Muscle layer of colon (tissue), 2 donors: ENCODE data around the gene RAB9A.
A peak's percentile ranks its signal among the peaks of the same experiment; 100 is the strongest.
"Not testable (repeated sequence)": the region's sequence is repeated elsewhere in the genome, so short reads cannot be mapped to it uniquely, and the experiment has no call there.

Experiments used
- H3K27ac ChIP-seq: one replicate; pipeline ENCODE4 v1.7.0; 2013; ENCODE audit warnings: low read depth, mild to moderate bottlenecking, low read length, moderate library complexity
- H3K27me3 ChIP-seq, 2 donors: one replicate each; pipeline ENCODE4 v1.7.0; 2013; ENCODE audit warnings: low read length in 2 of 2, mild to moderate bottlenecking in 2 of 2; ENCODE audit not compliant: insufficient read depth in 2 of 2, control insufficient read depth in 1 of 2
- H3K36me3 ChIP-seq: one replicate; pipeline ENCODE4 v1.7.0; 2013; ENCODE audit warnings: mild to moderate bottlenecking, low read length; ENCODE audit not compliant: insufficient read depth
- H3K4me1 ChIP-seq: one replicate; pipeline ENCODE4 v1.7.0; 2013; ENCODE audit warnings: mild to moderate bottlenecking, low read length; ENCODE audit not compliant: insufficient read depth
- H3K4me3 ChIP-seq, 2 donors: one replicate each; pipeline ENCODE4 v1.7.0; 2013; ENCODE audit warnings: low read length in 2 of 2, low read depth in 1 of 2, mild to moderate bottlenecking in 1 of 2, moderate library complexity in 1 of 2
- H3K9ac ChIP-seq: one replicate; pipeline ENCODE4 v1.7.0; 2013; ENCODE audit warnings: low read length
- H3K9me3 ChIP-seq: one replicate; pipeline ENCODE4 v1.7.0; 2013; ENCODE audit warnings: mild to moderate bottlenecking, low read length
- donor health status: abdominal sarcoma.
- donor health status: Adenocarcinoma of cecum.

Gene RAB9A

DNA sequence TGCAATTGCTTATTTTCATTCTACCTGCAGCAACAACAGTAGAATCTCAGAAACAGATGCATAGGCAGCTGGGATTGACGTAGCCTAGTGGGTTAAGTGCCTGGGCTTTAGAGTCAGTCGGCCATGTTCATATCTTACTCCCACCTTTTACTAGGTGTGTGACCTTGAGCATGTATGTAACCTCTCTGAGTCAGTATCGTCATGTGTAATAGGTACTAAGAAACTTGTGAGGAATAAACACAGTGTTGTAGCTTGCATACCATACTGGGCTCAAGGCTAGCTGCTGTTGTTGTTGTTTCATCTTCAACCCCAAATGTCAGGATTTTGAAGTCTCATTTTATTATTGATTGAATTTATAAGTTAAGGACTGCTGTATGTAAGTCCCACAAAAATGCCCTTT is 14.2 kb downstream of the RAB9A start:
- Histone ChIP-seq H3K9me3 (no peaks in the 10 kb centered on the region), H3K27me3 (no peaks in the 10 kb centered on the region), H3K36me3 (no peaks in the 10 kb centered on the region), H3K4me3 (no peak overlapping the region), H3K4me1 (peaks cover 10% of the 10 kb centered on the region), H3K27ac (no peak overlapping the region), H3K9ac (no peak overlapping the region)

- Histone ChIP-seq H3K4me1 (peaks cover 10% of the 10 kb centered on the region), H3K27ac (no peak overlapping the region), H3K36me3 (no peaks in the 10 kb centered on the region), H3K27me3 (no peaks in the 10 kb centered on the region), H3K9ac (no peak overlapping the region), H3K4me3 (no peak overlapping the region), H3K9me3 (no peaks in the 10 kb centered on the region)
These were observed 14.7 kb downstream of the RAB9A start for GRCh38 chrX:13703589-13703988.

DNA sequence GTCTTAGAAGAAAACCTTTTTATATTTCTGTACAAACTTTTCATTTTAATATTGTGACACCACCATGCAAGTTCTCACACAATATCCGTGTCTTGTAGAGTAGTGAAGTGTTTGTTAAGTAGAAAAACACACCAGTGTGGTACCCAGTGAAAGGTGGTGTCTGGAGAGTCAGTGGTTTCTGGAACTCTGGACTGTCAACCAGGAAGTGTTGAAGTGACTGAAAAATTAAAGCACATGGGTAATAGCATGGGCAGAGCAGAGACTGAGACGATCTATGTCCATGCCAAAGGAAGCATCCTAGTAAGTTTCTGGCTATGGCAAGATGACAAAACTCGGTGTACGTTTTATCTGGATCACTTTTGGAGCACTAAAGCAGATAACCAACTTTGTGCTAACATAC is 22.2 kb downstream of the RAB9A start:
- peaks cover 6% of the 10 kb centered on the region for H3K36me3 ChIP-seq
- no peak overlapping the region for H3K4me3 ChIP-seq
- no peak overlapping the region for H3K27ac ChIP-seq
- H3K9ac ChIP-seq = no peak overlapping the region
- H3K4me1 ChIP-seq = no peaks in the 10 kb centered on the region
- H3K9me3 ChIP-seq = no peaks in the 10 kb centered on the region
- H3K27me3 ChIP-seq = no peaks in the 10 kb centered on the region

- H3K9me3 ChIP-seq = no peaks in the 10 kb centered on the region
- no peaks in the 10 kb centered on the region for H3K27me3 ChIP-seq
- H3K27ac ChIP-seq = no peak overlapping the region
- peaks cover 4% of the 10 kb centered on the region for H3K36me3 ChIP-seq
- no peak overlapping the region for H3K9ac ChIP-seq
- peaks cover 4% of the 10 kb centered on the region for H3K4me1 ChIP-seq
- H3K4me3 ChIP-seq = no peak overlapping the region
These were observed 27.5 kb downstream of the RAB9A start for GRCh38 chrX:13716455-13716854.

DNA sequence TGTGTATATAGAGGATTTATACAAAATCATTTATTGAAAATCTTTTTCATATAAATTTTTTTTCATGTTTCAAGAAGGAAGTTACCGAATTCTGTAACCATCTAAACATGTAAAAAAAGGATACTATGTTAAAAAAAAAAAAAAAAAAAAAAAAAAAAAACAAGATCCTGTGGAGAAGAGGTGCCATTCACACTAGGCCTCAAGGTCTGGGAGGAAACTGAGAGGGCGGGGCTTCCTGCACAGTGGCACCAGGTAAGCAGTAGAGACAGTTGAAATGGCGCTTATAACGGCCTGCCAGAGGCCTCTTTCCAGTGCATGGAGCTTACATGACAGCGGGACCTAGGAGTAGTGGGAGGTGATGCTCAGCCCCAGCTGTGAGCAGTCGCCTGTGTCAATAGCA is 28.0 kb downstream of the RAB9A start:
- H3K27me3 ChIP-seq = no peaks in the 10 kb centered on the region
- peaks cover 4% of the 10 kb centered on the region for H3K4me1 ChIP-seq
- no peak overlapping the region for H3K4me3 ChIP-seq
- H3K9me3 ChIP-seq = no peaks in the 10 kb centered on the region
- H3K27ac ChIP-seq = no peak overlapping the region
- no peak overlapping the region for H3K9ac ChIP-seq
- no peaks in the 10 kb centered on the region for H3K36me3 ChIP-seq

DNA sequence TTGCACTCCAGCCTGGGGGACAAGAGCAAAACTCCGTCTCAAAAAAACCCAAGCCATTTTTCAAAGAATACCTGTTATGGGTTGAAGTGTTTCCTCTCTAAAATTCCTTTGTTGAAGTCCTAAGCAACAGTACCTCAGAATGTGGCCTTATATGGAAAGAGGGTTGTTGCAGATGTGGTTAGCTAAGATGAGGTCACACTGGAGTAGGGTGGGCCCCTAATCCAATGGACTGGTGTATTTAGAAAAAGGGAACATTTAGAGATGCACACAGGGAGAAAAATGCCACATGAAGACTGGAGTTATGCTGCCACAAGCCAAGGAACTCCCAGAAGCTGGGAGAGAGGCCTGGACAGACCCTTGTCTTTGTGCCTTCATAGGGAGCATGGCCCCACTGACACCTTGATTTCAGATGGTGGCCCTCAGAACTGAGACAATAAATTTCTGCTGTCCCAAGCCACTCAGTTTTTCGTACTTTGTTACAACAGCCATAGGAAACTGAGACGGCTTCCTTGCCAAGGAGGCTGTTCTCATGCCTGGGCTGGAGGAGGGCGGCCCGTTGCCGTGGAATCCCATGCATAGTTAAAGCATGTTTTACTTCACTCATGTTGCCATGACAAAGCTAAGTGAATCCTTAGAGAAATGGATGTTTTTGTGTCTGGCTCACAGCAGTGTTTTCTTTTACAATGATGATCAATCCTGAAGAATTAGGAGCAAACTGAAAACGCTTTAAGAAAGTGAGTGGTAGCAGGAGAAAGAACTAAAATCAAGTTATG is 29.0 kb downstream of the RAB9A start:
- Histone ChIP-seq H3K36me3 (no peaks in the 10 kb centered on the region), H3K4me3 (no peak overlapping the region), H3K27ac (peak overlapping the region; percentile 12)

DNA sequence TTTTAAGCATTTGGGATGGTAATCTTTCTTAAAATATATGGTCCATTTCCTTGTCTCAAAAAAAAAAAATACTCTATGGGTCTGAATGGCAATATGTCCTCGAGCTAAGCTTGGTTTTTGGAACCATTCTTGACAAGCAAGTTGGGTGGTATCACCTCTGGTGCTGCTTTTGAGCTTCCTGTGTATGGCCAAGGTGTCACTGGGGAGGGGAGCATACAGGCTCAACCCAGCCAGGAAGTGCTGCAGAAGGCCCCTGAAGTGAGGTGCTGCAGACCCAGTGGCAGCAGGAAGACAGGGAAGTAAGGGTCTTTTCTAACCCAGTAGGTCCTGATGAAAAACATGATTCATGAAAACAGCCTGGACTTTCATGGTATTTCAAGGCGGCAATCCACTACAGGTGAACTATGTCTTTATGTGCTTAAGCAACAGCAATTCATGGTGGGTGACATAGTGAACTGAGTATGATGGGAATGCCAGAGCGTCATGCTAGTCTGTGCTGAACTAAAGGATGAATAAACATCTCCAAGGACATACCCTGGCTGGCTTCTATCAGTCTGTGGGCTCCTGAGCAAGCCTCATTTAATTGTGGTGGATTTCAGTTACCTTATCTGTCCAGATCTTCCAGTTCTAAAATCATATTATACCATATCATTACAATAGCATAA is 30.4 kb downstream of the RAB9A start:
- Histone ChIP-seq H3K4me3 (no peak overlapping the region), H3K27ac (peak overlapping the region; percentile 31), H3K36me3 (no peaks in the 10 kb centered on the region), H3K27me3 (no peaks in the 10 kb centered on the region), H3K4me1 (peaks cover 10% of the 10 kb centered on the region), H3K9ac (no peak overlapping the region), H3K9me3 (no peaks in the 10 kb centered on the region)

More for the DNA sequence above, 29.0 kb downstream of the RAB9A start:
- peaks cover 10% of the 10 kb centered on the region for H3K4me1 ChIP-seq
- H3K9me3 ChIP-seq = no peaks in the 10 kb centered on the region
- H3K27me3 ChIP-seq = no peaks in the 10 kb centered on the region
- H3K9ac ChIP-seq = no peak overlapping the region

GRCh38 chrX:13721371-13721770 is 32.4 kb downstream of the RAB9A start:
- Histone ChIP-seq H3K27me3 (no peaks in the 10 kb centered on the region), H3K4me3 (no peak overlapping the region), H3K9ac (no peak overlapping the region), H3K9me3 (no peaks in the 10 kb centered on the region), H3K36me3 (no peaks in the 10 kb centered on the region), H3K27ac (peak overlapping the region; percentile 43), H3K4me1 (peaks cover 10% of the 10 kb centered on the region)

GRCh38 chrX:13721819-13722519 is 33.0 kb downstream of the RAB9A start:
- Histone ChIP-seq H3K9ac (no peak overlapping the region), H3K36me3 (no peaks in the 10 kb centered on the region), H3K27ac (peak overlapping the region; percentile 43), H3K4me1 (peaks cover 10% of the 10 kb centered on the region), H3K4me3 (no peak overlapping the region), H3K9me3 (no peaks in the 10 kb centered on the region), H3K27me3 (no peaks in the 10 kb centered on the region)

GRCh38 chrX:13724878-13725277 is 36.0 kb downstream of the RAB9A start:
- not testable (repeated sequence) for H3K4me1 ChIP-seq

DNA sequence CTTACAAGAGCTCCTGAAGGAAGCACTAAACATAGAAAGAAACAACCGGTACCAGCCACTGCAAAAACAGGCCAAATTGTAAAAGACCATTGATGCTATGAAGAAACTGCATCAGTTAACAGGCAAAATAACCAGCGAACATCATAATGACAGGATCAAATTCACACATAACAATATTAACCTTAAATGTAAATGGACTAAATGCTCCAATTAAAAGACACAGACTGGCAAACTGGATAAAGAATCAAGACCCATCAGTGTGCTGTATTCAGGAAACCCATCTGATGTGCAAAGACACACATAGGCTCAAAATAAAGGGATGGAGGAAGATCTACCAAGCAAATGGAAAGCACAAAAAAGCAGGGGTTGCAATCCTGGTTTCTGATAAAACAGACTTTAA is 37.7 kb downstream of the RAB9A start:
- H3K36me3 ChIP-seq, H3K4me1 ChIP-seq, H3K4me3 ChIP-seq, H3K27ac ChIP-seq, H3K9ac ChIP-seq, H3K27me3 ChIP-seq, H3K9me3 ChIP-seq: not testable (repeated sequence)

More at GRCh38 chrX:13724878-13725277, 36.0 kb downstream of the RAB9A start:
- H3K9ac ChIP-seq, H3K27me3 ChIP-seq, H3K27ac ChIP-seq, H3K4me3 ChIP-seq, H3K9me3 ChIP-seq, H3K36me3 ChIP-seq: not testable (repeated sequence)
